ENCODE results near the gene RCSD1.
"Not testable (repeated sequence)": the region's sequence is repeated elsewhere in the genome, so short reads cannot be mapped to it uniquely, and the experiment has no call there.

The RCSD1 gene

DNA sequence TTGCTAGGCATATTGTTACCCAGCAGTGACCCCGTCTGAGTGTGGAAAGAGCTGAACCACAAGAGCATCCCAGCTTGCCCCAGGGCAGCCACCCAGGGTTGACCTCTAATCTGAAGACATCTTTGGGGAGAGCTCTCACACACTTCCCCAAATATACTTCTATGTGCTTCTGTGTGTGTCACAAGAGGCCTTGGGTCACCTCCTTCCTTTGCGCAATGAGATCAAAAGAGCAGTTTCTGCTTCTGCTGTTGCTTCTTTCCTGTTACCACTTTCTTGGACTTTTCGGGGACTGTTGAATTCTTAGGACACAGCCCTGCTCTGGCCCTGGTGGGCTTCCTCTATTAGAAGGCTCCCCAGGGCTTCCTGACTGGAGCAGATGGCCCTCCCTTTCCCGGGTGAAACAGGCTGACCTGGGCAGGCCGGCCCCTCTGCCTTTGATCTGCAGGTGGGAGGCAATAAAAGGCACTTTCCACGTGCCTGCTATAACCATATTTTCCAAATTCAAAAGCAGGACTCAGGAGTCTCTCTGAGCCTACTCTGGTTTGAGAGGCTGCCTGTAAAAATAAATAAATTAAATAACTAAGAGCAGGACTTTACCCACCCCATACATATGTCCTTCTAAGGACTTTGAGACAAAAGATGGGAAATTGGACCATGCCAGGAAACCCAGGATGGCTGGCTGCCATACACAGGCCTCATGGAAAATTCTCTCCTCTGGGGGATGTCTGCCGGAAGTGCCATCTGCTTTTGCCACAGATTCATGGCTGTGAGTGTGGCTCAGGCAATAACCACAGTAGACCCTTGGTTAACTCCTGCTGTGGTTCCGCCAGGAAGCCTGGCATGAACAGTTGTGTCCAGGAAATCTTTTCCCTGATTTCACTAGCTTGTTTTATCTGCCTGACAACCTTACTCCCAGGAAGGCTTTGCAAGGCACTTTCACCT is 28.3 kb upstream of the RCSD1 start:
- peak; percentile 65 for FAIRE-seq
- no peak for TF ChIP-seq POLR2AphosphoS5 (IDR thresholded peaks at IDR 0.05; ENCODE audit: low read depth, low read length)
- no peak for TF ChIP-seq TAF1 (IDR thresholded peaks at IDR 0.05; ENCODE audit: borderline replicate concordance, low read depth, low read length)
- no peak for TF ChIP-seq POLR2A (IDR thresholded peaks at IDR 0.05; ENCODE audit: low read depth, low read length)
- peak; percentile 24 for DNase-seq (ENCODE audit: insufficient read length)

GRCh38 chr1:167602840-167603239 is 27.2 kb upstream of the RCSD1 start:
- TF ChIP-seq POLR2AphosphoS5 (IDR thresholded peaks at IDR 0.05; ENCODE audit: low read depth, low read length) (no peak), POLR2A (IDR thresholded peaks at IDR 0.05; ENCODE audit: low read depth, low read length) (no peak), TAF1 (IDR thresholded peaks at IDR 0.05; ENCODE audit: borderline replicate concordance, low read depth, low read length) (no peak)
- no peak for FAIRE-seq
- no peak for DNase-seq (ENCODE audit: insufficient read length)

DNA sequence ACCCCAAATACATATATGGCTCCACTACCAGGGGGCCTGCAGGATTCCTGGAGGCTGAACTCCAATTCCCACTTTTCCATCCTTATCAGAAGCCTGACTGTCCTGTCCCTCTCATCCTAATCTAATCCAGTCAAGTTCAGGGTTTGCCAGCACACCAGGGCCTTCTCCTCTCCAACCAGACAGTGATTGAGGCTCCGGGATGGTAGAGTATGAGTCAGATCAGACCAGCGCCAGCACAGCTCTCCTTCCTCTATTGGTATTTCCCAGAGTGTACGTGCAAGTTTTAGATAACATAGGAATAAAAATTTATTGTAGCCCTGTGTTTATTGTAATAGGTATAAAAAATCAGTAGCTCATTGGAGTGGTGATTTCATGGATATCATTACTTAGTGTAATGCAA is 24.5 kb upstream of the RCSD1 start:
- FAIRE-seq (no peak), DNase-seq (ENCODE audit: insufficient read length) (no peak)
- TF ChIP-seq POLR2AphosphoS5 (IDR thresholded peaks at IDR 0.05; ENCODE audit: low read depth, low read length) (no peak), POLR2A (IDR thresholded peaks at IDR 0.05; ENCODE audit: low read depth, low read length) (no peak), TAF1 (IDR thresholded peaks at IDR 0.05; ENCODE audit: borderline replicate concordance, low read depth, low read length) (no peak)

- DNase-seq (ENCODE audit: insufficient read length), result no peak
- FAIRE-seq, result no peak
- TF ChIP-seq POLR2AphosphoS5 (IDR thresholded peaks at IDR 0.05; ENCODE audit: low read depth, low read length), result no peak
Observed at GRCh38 chr1:167611983-167612382, 18.0 kb upstream of the RCSD1 start.

GRCh38 chr1:167612587-167613385 is 17.2 kb upstream of the RCSD1 start:
- no peak for TF ChIP-seq POLR2A (IDR thresholded peaks at IDR 0.05; ENCODE audit: low read depth, low read length)
- TF ChIP-seq POLR2AphosphoS5 (IDR thresholded peaks at IDR 0.05; ENCODE audit: low read depth, low read length), result no peak
- TF ChIP-seq TAF1 (IDR thresholded peaks at IDR 0.05; ENCODE audit: borderline replicate concordance, low read depth, low read length), result no peak
- FAIRE-seq (no peak), DNase-seq (ENCODE audit: insufficient read length) (no peak)

DNA sequence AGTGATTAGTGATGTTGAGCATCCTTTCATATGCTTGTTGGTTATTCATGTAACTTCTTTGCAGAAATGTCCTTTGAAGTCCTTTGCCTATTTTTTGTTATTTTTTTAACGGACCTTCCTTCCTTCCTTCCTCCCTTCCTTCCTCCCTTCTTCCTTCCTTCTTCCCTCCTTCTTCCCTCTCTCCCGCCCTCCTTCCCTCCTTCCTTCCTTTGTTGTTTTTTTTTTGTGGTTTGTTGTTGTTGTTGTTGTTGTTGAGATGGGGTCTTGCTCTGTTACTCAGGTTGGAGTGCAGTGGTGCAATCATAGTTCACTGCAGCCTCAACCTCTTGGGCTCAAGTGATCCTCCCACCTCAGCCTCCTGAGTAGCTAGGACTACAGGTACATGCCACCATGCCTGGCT is 16.0 kb upstream of the RCSD1 start:
- DNase-seq (ENCODE audit: insufficient read length); FAIRE-seq: not testable (repeated sequence)

DNA sequence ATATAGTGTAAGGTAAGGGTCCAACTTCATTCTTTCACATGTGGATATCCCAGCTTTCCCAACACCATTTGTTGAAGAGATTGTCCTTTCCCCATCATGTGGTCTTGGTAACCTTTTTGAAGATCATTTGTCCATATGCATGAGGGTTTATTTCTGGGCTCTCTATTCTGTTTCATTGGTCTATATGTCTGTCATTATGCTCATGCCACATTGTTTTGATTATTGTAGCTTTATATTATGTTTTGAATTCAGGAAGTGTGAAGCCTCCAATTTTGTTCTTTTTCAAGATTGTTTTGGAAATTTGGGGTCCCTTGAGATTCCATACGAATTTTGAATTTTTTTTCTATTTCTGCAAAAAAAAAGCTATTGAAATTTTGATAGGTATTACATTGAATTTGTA is 15.2 kb upstream of the RCSD1 start:
- no peak for DNase-seq (ENCODE audit: insufficient read length)
- FAIRE-seq, result peak; percentile 44
- no peak for TF ChIP-seq POLR2AphosphoS5 (IDR thresholded peaks at IDR 0.05; ENCODE audit: low read depth, low read length)
- no peak for TF ChIP-seq TAF1 (IDR thresholded peaks at IDR 0.05; ENCODE audit: borderline replicate concordance, low read depth, low read length)
- TF ChIP-seq POLR2A (IDR thresholded peaks at IDR 0.05; ENCODE audit: low read depth, low read length), result no peak

GRCh38 chr1:167616521-167616920 is 13.5 kb upstream of the RCSD1 start:
- no peak for FAIRE-seq
- DNase-seq (ENCODE audit: insufficient read length), result no peak
- TF ChIP-seq TAF1 (IDR thresholded peaks at IDR 0.05; ENCODE audit: borderline replicate concordance, low read depth, low read length) (no peak), POLR2A (IDR thresholded peaks at IDR 0.05; ENCODE audit: low read depth, low read length) (no peak), POLR2AphosphoS5 (IDR thresholded peaks at IDR 0.05; ENCODE audit: low read depth, low read length) (no peak)

- DNase-seq (ENCODE audit: insufficient read length) (no peak), FAIRE-seq (peak; percentile 94)
- TF ChIP-seq POLR2A (IDR thresholded peaks at IDR 0.05; ENCODE audit: low read depth, low read length), result peak; percentile 57; the same call in 1 of the 2 replicates
- TF ChIP-seq POLR2AphosphoS5 (IDR thresholded peaks at IDR 0.05; ENCODE audit: low read depth, low read length), result no peak; the same call in 1 of the 2 replicates
Observed at GRCh38 chr1:167617153-167618147, 12.6 kb upstream of the RCSD1 start.

DNA sequence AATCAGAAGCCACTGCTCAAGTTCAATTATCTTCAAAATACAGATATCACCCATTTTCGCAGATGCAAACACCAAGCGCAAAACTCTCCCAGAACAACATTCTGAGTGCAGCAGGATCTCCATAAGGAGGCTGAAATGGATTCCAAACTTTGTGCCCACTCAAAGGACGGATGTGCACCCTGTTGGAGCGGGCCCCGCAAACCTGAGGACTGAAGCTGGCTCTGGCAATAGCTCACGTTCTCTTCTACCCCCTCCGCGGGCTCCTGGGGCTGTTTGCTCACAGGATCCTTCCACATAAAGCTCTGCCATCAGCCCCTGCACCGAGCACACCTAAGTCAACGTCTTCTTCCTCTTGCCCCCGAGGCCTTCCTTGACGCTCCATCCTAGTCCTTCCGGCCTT is 11.7 kb upstream of the RCSD1 start:
- DNase-seq (ENCODE audit: insufficient read length) (no peak), FAIRE-seq (no peak)
- TF ChIP-seq POLR2AphosphoS5 (IDR thresholded peaks at IDR 0.05; ENCODE audit: low read depth, low read length), result no peak
- TF ChIP-seq TAF1 (IDR thresholded peaks at IDR 0.05; ENCODE audit: borderline replicate concordance, low read depth, low read length), result no peak
- no peak for TF ChIP-seq POLR2A (IDR thresholded peaks at IDR 0.05; ENCODE audit: low read depth, low read length)

DNA sequence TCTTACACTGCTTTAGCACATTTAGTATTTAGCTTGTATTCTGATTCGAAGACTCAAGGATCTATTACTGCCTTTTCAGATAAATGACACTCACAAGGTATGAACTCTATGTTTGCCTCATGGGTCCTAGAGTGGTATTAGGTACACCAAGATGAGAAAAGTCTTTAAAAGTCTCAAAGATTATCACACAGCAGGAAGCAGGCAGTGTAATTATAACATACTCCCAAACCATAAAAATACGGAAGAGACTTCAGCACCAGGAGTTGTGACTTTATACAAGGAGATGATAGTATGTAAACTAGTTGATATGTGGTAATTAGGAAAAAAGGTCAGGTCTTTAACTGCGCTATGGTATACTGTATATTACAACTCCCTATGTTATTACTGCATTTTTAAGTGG is 11.2 kb upstream of the RCSD1 start:
- DNase-seq (ENCODE audit: insufficient read length), result no peak
- FAIRE-seq, result peak; percentile 50
- TF ChIP-seq POLR2AphosphoS5 (IDR thresholded peaks at IDR 0.05; ENCODE audit: low read depth, low read length) (no peak), POLR2A (IDR thresholded peaks at IDR 0.05; ENCODE audit: low read depth, low read length) (no peak), TAF1 (IDR thresholded peaks at IDR 0.05; ENCODE audit: borderline replicate concordance, low read depth, low read length) (no peak)

Data from GM12892 (cell line).